Neutrophil (primary cell): ENCODE measurements around the gene ZC3H15.
"Not testable (repeated sequence)": the region's sequence is repeated elsewhere in the genome, so short reads cannot be mapped to it uniquely, and the experiment has no call there.

Experiments used
- H3K27ac ChIP-seq: fragments of 200-600 bp; sonication (generic); 2 replicates; pipeline ENCODE4 v1.5.1; 2016; ENCODE audit warnings: mild to moderate bottlenecking, moderate library complexity
- H3K27me3 ChIP-seq: fragments of 200-600 bp; sonication (generic); 2 replicates; pipeline ENCODE4 v1.6.0; 2016; ENCODE audit warnings: mild to moderate bottlenecking
- H3K36me3 ChIP-seq: fragments of 200-600 bp; sonication (generic); 2 replicates; pipeline ENCODE4 v1.5.1; 2017
- H3K4me1 ChIP-seq, 2 experiments: fragments of 200-600 bp in 1 of 2; sonication (generic) in 1 of 2; 1 replicate in 1 of 2; 2 replicates in 1 of 2; pipeline versions ENCODE4 v1.5.1 to v1.6.1; 2013 to 2016; ENCODE audit warnings: low read depth in 1 of 2, low read length in 1 of 2, mild to moderate bottlenecking in 1 of 2, moderate library complexity in 1 of 2; ENCODE audit not compliant: control insufficient read depth in 1 of 2, insufficient read depth in 1 of 2
- H3K4me3 ChIP-seq, 2 experiments: fragments of 200-600 bp in 1 of 2; sonication (generic) in 1 of 2; 1 replicate in 1 of 2; 2 replicates in 1 of 2; pipeline ENCODE4 v1.5.1; 2013 to 2016; ENCODE audit warnings: low read depth in 1 of 2, low read length in 1 of 2, mild to moderate bottlenecking in 1 of 2, moderate library complexity in 1 of 2
- H3K9me3 ChIP-seq: fragments of 200-600 bp; sonication (generic); 2 replicates; pipeline ENCODE4 v1.5.1; 2016
- TF ChIP-seq, protein P1 (sequence below): fragments of 200-600 bp; sonication (generic); IDR thresholded peaks from 2 replicates; pipeline ENCODE4 v1.5.1; 2016; ENCODE audit warnings: antibody characterized with exemption

ZC3H15 gene

DNA sequence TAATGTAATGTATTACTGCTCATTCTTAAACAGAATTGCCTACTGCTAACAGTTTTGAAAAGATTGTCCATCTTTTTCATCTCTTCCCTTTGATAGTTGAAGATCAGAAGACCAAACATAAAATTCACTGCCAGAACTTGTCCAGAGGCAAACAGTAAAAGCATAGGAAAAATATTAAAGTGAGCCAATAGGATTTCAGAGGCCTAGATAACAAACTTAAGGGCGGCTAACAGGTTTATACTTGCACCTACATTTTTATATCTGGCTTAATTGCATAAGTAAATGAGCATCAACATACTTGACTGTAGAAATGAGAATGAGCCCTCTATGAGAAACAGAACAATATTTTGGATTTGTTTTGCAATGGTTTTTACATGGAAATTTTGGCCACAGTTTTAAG is 30.3 kb downstream of the ZC3H15 start:
- TF ChIP-seq, protein P1, sequence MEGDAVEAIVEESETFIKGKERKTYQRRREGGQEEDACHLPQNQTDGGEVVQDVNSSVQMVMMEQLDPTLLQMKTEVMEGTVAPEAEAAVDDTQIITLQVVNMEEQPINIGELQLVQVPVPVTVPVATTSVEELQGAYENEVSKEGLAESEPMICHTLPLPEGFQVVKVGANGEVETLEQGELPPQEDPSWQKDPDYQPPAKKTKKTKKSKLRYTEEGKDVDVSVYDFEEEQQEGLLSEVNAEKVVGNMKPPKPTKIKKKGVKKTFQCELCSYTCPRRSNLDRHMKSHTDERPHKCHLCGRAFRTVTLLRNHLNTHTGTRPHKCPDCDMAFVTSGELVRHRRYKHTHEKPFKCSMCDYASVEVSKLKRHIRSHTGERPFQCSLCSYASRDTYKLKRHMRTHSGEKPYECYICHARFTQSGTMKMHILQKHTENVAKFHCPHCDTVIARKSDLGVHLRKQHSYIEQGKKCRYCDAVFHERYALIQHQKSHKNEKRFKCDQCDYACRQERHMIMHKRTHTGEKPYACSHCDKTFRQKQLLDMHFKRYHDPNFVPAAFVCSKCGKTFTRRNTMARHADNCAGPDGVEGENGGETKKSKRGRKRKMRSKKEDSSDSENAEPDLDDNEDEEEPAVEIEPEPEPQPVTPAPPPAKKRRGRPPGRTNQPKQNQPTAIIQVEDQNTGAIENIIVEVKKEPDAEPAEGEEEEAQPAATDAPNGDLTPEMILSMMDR: no peak
- Histone ChIP-seq H3K9me3 (no peaks in the 10 kb centered on the region), H3K27me3 (no peaks in the 10 kb centered on the region), H3K4me3 (no peak overlapping the region), H3K27ac (no peak overlapping the region), H3K4me1 (no peaks in the 10 kb centered on the region), H3K36me3 (peaks cover 20% of the 10 kb centered on the region)

DNA sequence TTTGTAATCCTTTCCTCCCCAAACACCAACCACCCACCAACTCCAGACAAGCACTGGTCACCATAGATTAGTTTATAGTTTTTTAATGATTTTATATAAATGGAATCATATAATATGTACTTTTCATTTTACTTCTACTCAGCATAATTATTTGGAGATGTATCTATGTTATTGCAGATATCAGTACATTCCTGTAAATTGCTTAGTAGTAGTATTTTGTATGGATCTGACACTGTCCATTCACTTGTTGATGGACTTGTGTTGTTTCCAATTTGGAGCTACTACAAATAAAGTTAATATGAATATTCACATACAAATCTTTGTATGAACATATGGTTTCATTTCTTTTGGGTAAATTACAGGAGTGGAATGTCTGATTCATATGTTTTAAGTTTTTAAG is 31.0 kb downstream of the ZC3H15 start:
- Histone ChIP-seq H3K27me3 (no peaks in the 10 kb centered on the region), H3K4me3 (no peak overlapping the region), H3K4me1 (no peaks in the 10 kb centered on the region), H3K36me3 (peaks cover 13% of the 10 kb centered on the region), H3K27ac (no peak overlapping the region), H3K9me3 (no peaks in the 10 kb centered on the region)
- TF ChIP-seq, protein P1: no peak

DNA sequence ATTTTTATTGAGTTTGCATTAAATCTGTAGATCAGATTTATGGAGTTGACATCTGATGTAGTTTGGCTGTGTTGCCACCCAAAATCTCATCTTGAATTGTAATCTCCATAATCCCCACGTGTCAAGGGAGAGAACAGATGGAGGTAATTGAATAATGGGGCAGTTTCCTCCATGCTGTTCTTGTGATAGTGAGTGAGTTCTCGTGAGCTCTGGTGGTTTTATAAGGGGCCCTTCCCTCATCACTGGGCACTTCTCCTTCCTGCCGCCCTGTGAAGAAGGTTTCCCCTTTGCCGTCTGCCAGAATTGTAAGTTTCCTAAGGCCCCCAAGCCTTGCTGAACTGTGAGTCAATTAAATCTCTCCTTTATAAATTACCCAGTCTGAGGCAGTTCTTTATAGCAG is 32.2 kb downstream of the ZC3H15 start:
- Histone ChIP-seq H3K9me3 (no peaks in the 10 kb centered on the region), H3K27me3 (no peaks in the 10 kb centered on the region), H3K36me3 (peaks cover 13% of the 10 kb centered on the region), H3K4me1 (no peaks in the 10 kb centered on the region), H3K4me3 (no peak overlapping the region), H3K27ac (no peak overlapping the region)
- TF ChIP-seq, protein P1: no peak

DNA sequence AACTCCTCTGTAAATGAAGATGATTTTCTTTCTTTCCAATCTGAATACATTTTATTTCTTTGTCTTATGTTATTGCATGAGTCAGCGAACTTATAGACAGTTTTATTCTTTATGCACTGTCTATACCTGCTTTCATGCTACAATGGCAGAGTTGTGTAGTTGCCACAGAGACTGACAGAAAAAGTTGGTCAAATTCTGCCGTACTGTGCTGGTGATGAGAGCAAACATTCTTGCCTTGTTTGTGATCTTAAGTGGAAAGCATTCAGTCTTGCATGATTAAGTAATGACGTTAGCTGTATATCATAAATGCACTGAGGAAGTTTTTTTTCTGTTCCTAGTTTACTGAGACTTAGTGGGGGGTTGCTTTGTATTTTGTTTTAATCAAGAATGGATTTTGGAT is 32.9 kb downstream of the ZC3H15 start:
- TF ChIP-seq, protein P1: no peak
- H3K27ac ChIP-seq: no peak overlapping the region

DNA sequence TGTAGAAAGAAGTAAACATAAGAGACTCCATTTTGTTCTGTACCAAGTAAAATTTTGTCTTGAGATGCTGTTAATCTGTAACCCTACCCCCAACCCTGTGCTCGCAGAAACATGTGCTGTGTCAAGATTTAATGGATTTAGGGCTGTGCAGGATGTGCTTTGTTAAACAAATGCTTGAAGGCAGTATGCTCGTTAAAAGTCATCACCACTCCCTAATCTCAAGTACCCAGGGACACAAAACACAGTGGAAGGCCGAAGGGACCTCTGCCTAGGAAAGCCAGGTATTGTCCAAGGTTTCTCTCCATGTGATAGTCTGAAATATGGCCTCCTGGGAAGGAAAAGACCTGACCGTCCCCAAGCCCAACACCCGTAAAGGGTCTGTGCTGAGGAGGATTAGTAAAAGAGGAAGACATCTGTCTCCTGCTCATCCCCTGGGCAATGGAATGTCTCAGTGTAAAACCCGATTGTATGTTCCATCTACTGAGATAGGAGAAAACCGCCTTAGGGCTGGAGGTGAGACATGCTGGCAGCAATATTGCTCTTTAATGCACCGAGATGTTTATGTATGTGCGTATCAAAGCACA is 35.6 kb downstream of the ZC3H15 start:
- not testable (repeated sequence) for H3K27me3 ChIP-seq, H3K4me1 ChIP-seq, H3K27ac ChIP-seq

More for the DNA sequence above, 32.9 kb downstream of the ZC3H15 start:
- no peaks in the 10 kb centered on the region for H3K4me1 ChIP-seq
- no peaks in the 10 kb centered on the region for H3K9me3 ChIP-seq
- peaks cover 8% of the 10 kb centered on the region for H3K36me3 ChIP-seq
- H3K4me3 ChIP-seq: no peak overlapping the region
- H3K27me3 ChIP-seq: no peaks in the 10 kb centered on the region

DNA sequence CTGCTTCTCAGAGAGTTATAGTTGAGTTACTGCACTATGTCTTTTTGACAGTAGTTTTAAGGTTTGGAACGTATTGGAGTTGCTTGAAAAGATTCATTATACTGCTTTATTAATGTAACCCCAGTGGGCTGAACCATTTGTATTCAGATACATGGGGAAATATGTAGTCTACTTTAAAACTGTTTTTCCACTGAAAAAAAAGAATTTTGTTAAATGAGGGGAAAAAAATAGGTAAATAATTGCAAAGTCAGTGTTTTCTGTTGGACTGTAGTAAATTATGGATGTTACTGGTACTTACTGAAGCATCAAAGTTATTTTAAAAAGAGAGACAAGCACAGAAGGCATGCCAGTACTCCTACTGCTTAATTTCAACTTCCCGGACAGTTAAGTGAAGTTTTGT is 36.4 kb downstream of the ZC3H15 start:
- Histone ChIP-seq H3K36me3 (peaks cover 3% of the 10 kb centered on the region), H3K27me3 (no peaks in the 10 kb centered on the region), H3K4me1 (no peaks in the 10 kb centered on the region), H3K9me3 (no peaks in the 10 kb centered on the region), H3K4me3 (no peak overlapping the region), H3K27ac (no peak overlapping the region)
- TF ChIP-seq, protein P1: no peak

More for the DNA sequence above, 35.6 kb downstream of the ZC3H15 start:
- not testable (repeated sequence) for H3K4me3 ChIP-seq, H3K36me3 ChIP-seq, H3K9me3 ChIP-seq
